ENCODE results near the gene NTNG1.

Gene NTNG1

GRCh38 chr1:107510347-107510746, 369.5 kb downstream of the NTNG1 start:
- no peak for DNase-seq (ENCODE audit: low read depth)

GRCh38 chr1:107512836-107513235, 372.0 kb downstream of the NTNG1 start:
- DNase-seq (ENCODE audit: low read depth) = no peak

- DNase-seq (ENCODE audit: low read depth) = no peak
Measured at GRCh38 chr1:107514841-107515240, 374.0 kb downstream of the NTNG1 start.

GRCh38 chr1:107515702-107516101, 374.9 kb downstream of the NTNG1 start:
- DNase-seq (ENCODE audit: low read depth) = no peak

GRCh38 chr1:107523061-107523460, 382.2 kb downstream of the NTNG1 start:
- no peak for DNase-seq (ENCODE audit: low read depth)

GRCh38 chr1:107523736-107524135, 382.9 kb downstream of the NTNG1 start:
- no peak for DNase-seq (ENCODE audit: low read depth)

GRCh38 chr1:107524301-107524700, 383.5 kb downstream of the NTNG1 start:
- DNase-seq (ENCODE audit: low read depth) = no peak

GRCh38 chr1:107525145-107525544, 384.3 kb downstream of the NTNG1 start:
- DNase-seq (ENCODE audit: low read depth) = no peak

- no peak for DNase-seq (ENCODE audit: low read depth)
Measured at GRCh38 chr1:107525961-107526360, 385.1 kb downstream of the NTNG1 start.

- no peak for DNase-seq (ENCODE audit: low read depth)
Measured at GRCh38 chr1:107526524-107527198, 385.8 kb downstream of the NTNG1 start.

GRCh38 chr1:107529511-107530149, 388.8 kb downstream of the NTNG1 start:
- no peak for DNase-seq (ENCODE audit: low read depth)

GRCh38 chr1:107530543-107530942, 389.7 kb downstream of the NTNG1 start:
- no peak for DNase-seq (ENCODE audit: low read depth)

- no peak for DNase-seq (ENCODE audit: low read depth)
Measured at GRCh38 chr1:107531065-107531908, 390.4 kb downstream of the NTNG1 start.

GRCh38 chr1:107532318-107532717, 391.5 kb downstream of the NTNG1 start:
- no peak for DNase-seq (ENCODE audit: low read depth)
